OCI-LY7 (cell line): Measurements from ENCODE around the gene DST. TPM values are rescaled to one million over a fixed set of nuclear protein-coding genes. Genes with fewer than 3 reads are reported as not detected.

Experiments used
- BruUV-seq: library from RNA; stranded (reverse); fragments of 400-500 nt; replicated peaks from 2 replicates; lab custom pipeline; 2021; lab: Mats Ljungman, UMichigan
- CTCF ChIA-PET: fragments of 300-600 bp; sonication (Branson Sonifier 250); formaldehyde crosslinking; loops from one replicate; lab custom pipeline; 2022; ENCODE audit warnings: antibody characterized with exemption; ENCODE audit not compliant: unreplicated experiment; lab: Charles Lee
- POLR2A ChIA-PET: fragments of 300-600 bp; sonication (Branson Sonifier 250); formaldehyde crosslinking; loops from one replicate; lab custom pipeline; 2022; ENCODE audit warnings: antibody characterized with exemption; lab: Charles Lee
- DNase-seq: peaks from one replicate; pipeline ENCODE4 v3.0.0-alpha.2; 2015; ENCODE audit warnings: low spot score
- H2AFZ ChIP-seq: fragments of 200-600 bp; sonication (generic), shearing (Covaris generic); 2 replicates; pipeline ENCODE4 v1.6.1; 2014; ENCODE audit warnings: mild to moderate bottlenecking, antibody characterized with exemption, low read length, moderate library complexity
- H3K27ac ChIP-seq: fragments of 200-600 bp; sonication (generic); 2 replicates; pipeline ENCODE4 v1.5.1; 2014; ENCODE audit warnings: mixed run types, low read depth, mild to moderate bottlenecking, moderate library complexity, low read length, inconsistent platforms; ENCODE audit not compliant: poor library complexity, severe bottlenecking
- H3K36me3 ChIP-seq: fragments of 200-600 bp; sonication (generic); 2 replicates; pipeline ENCODE4 v1.6.1; 2014; ENCODE audit warnings: mild to moderate bottlenecking, antibody characterized with exemption, low read length, moderate library complexity, mixed read lengths; ENCODE audit not compliant: insufficient read depth
- H3K4me1 ChIP-seq: fragments of 200-600 bp; sonication (generic); 2 replicates; pipeline ENCODE4 v1.5.1; 2014; ENCODE audit warnings: mild to moderate bottlenecking, low read length; ENCODE audit not compliant: insufficient read depth, poor library complexity, severe bottlenecking
- H3K4me2 ChIP-seq: fragments of 200-600 bp; sonication (generic); 2 replicates; pipeline ENCODE4 v1.6.1; 2014; ENCODE audit warnings: mild to moderate bottlenecking, low read length
- H3K4me3 ChIP-seq: fragments of 200-600 bp; sonication (generic); 2 replicates; pipeline ENCODE4 v1.5.1; 2014; ENCODE audit warnings: mild to moderate bottlenecking, low read depth, low read length; ENCODE audit not compliant: poor library complexity, severe bottlenecking
- H3K79me2 ChIP-seq: fragments of 200-600 bp; sonication (generic); 2 replicates; pipeline ENCODE4 v1.6.1; 2016; ENCODE audit warnings: low read depth, mild to moderate bottlenecking, low read length, moderate library complexity, mixed read lengths; ENCODE audit not compliant: insufficient read depth
- H3K9me2 ChIP-seq: fragments of 200-600 bp; sonication (generic); 2 replicates; pipeline ENCODE4 v1.6.1; 2016; ENCODE audit warnings: mild to moderate bottlenecking, low read length, mixed read lengths; ENCODE audit not compliant: insufficient read depth
- H3K9me3 ChIP-seq: fragments of 200-600 bp; sonication (generic); 2 replicates; pipeline ENCODE4 v1.6.1; 2014; ENCODE audit warnings: mild to moderate bottlenecking, mixed run types, low read length, mixed read lengths
- H4K20me1 ChIP-seq: fragments of 200-600 bp; sonication (generic); 2 replicates; pipeline ENCODE4 v1.6.1; 2014; ENCODE audit warnings: mild to moderate bottlenecking, antibody characterized with exemption, low read length, moderate library complexity, mixed read lengths; ENCODE audit not compliant: insufficient read depth
- EZH2phosphoT487 ChIP-seq: fragments of 200-600 bp; sonication (generic); IDR thresholded peaks from 2 replicates; pipeline ENCODE4 v1.6.1; 2018; ENCODE audit warnings: low read depth, borderline replicate concordance, mild to moderate bottlenecking, mixed run types, antibody characterized with exemption, low read length, moderate library complexity, mixed read lengths
- intact Hi-C: fragments of 100-400 bp; cut with micrococcal nuclease; formaldehyde crosslinking; loops from one replicate; pipeline ENCODE4 v1.10.0; 2022; ENCODE audit not compliant: unreplicated experiment
- total RNA-seq, 2 experiments: library from RNA; depleted of rRNA in 1 of 2; stranded (reverse); fragments of >200 nt in 1 of 2; shearing (Covaris generic) in 1 of 2; gene quantifications; 2 replicates each; pipeline ENCODE4 v1.2.3, GENCODE V29; 2014 to 2022
- TF ChIP-seq, protein P1 (sequence below): fragments of 200-600 bp; sonication (generic); conservative IDR thresholded peaks from 2 replicates; pipeline ENCODE4 v1.5.1; 2014; ENCODE audit warnings: mild to moderate bottlenecking, antibody characterized with exemption, low read length, moderate library complexity, mixed read lengths

The DST gene
- total RNA-seq, 2 experiments from 2014 or later, result 8.4 to 19.4 TPM

DNA sequence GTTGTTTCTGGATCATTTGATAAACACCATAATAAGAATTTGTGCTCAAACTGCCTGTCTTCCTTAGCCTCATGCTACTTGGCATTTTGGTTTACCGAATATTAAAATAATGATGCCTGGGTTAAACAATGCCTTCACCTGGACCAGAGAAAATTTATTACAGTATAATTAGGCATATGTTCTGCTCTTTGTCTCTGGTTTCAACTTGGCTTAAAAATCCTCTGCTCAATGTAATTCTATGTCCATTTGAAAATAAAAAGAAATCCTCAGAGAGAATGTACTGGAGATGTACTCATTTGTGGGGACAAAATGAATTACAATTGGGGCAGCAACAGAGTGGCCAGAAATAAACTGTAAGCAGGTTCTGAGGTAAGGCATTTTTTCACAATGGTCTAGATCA is 95.0 kb downstream of the DST start:
- no TSS peak for BruUV-seq
- Histone ChIP-seq H2AFZ (no peak overlapping the region), H3K27ac (no peak overlapping the region), H3K4me3 (no peak overlapping the region), H3K4me2 (no peak overlapping the region), H3K36me3 (no peaks in the 10 kb centered on the region), H3K9me2 (no peaks in the 10 kb centered on the region), H4K20me1 (no peaks in the 10 kb centered on the region), H3K4me1 (peaks cover 15% of the 10 kb centered on the region), H3K79me2 (no peaks in the 10 kb centered on the region), H3K9me3 (no peaks in the 10 kb centered on the region)
- ChIA-PET POLR2A (no interaction called here), CTCF (interaction anchor here (1.0 to 1.5 kb wide), 2 partner anchors 8 to 48 kb away, joined by 3 read pairs; no protein-coding TSS in a partner anchor)
- no peak for DNase-seq
- intact Hi-C loops, result no loop called here
- no peak for TF ChIP-seq EZH2phosphoT487
- TF ChIP-seq, protein P1, sequence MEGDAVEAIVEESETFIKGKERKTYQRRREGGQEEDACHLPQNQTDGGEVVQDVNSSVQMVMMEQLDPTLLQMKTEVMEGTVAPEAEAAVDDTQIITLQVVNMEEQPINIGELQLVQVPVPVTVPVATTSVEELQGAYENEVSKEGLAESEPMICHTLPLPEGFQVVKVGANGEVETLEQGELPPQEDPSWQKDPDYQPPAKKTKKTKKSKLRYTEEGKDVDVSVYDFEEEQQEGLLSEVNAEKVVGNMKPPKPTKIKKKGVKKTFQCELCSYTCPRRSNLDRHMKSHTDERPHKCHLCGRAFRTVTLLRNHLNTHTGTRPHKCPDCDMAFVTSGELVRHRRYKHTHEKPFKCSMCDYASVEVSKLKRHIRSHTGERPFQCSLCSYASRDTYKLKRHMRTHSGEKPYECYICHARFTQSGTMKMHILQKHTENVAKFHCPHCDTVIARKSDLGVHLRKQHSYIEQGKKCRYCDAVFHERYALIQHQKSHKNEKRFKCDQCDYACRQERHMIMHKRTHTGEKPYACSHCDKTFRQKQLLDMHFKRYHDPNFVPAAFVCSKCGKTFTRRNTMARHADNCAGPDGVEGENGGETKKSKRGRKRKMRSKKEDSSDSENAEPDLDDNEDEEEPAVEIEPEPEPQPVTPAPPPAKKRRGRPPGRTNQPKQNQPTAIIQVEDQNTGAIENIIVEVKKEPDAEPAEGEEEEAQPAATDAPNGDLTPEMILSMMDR, result no peak

GRCh38 chr6:56542364-56543331 is 100.0 kb downstream of the DST start:
- H3K4me3 ChIP-seq, result no peak overlapping the region
- peak overlapping the region; percentile 41; the same call in 1 of the 2 replicates for H3K4me2 ChIP-seq
- DNase-seq, result no peak
- peaks cover 24% of the 10 kb centered on the region for H3K4me1 ChIP-seq
- no peaks in the 10 kb centered on the region for H4K20me1 ChIP-seq
- no peak overlapping the region for H2AFZ ChIP-seq
- no peaks in the 10 kb centered on the region for H3K9me2 ChIP-seq
- ChIA-PET POLR2A (interaction anchor here (0.7 to 2.2 kb wide), 8 partner anchors 7 to 108 kb away, joined by 3 to 15 read pairs (median 7); no protein-coding TSS in a partner anchor), CTCF (interaction anchor here (1.4 kb wide), 1 partner anchor 28 kb away, joined by 4 read pairs; no protein-coding TSS in a partner anchor)
- no peaks in the 10 kb centered on the region for H3K36me3 ChIP-seq
- intact Hi-C loops, result no loop called here
- no peak overlapping the region for H3K27ac ChIP-seq
- BruUV-seq, result no TSS peak
- no peaks in the 10 kb centered on the region for H3K9me3 ChIP-seq
- TF ChIP-seq EZH2phosphoT487, result no peak
- TF ChIP-seq, protein P1, result no peak
- no peaks in the 10 kb centered on the region for H3K79me2 ChIP-seq
